HG03095 (cell line): ENCODE results near the gene MAU2.
A peak's percentile ranks its signal among the peaks of the same experiment; 100 is the strongest.

Experiments used
- ATAC-seq: cut with Tn5 transposase; IDR thresholded peaks from one replicate; pipeline ENCODE4 v1.9.1; 2021; ENCODE audit warnings: moderate library complexity; ENCODE audit not compliant: unreplicated experiment

Gene MAU2

GRCh38 chr19:19320361-19321140 lies at the start of gene MAU2, which contains the start of gene SUGP1:
Gene MAU2 (plus strand): TSS chr19:19320829. CDS start chr19:19320860, 31 bp downstream.
Gene SUGP1 (minus strand): TSS chr19:19320509. CDS start chr19:19320496, 13 bp downstream.
- peak; percentile 86 for ATAC-seq

GRCh38 chr19:19271828-19272599 lies 48.6 kb upstream of the MAU2 start:
- no peak for ATAC-seq

- ATAC-seq, result no peak
Measured at GRCh38 chr19:19274146-19274545, 46.5 kb upstream of the MAU2 start.

GRCh38 chr19:19274716-19275565 lies 45.7 kb upstream of the MAU2 start:
- no peak for ATAC-seq

- no peak for ATAC-seq
Measured at GRCh38 chr19:19276386-19276785, 44.2 kb upstream of the MAU2 start.

- no peak for ATAC-seq
Measured at GRCh38 chr19:19276851-19277250, 43.8 kb upstream of the MAU2 start.

- no peak for ATAC-seq
Measured at GRCh38 chr19:19278315-19278714, 42.3 kb upstream of the MAU2 start.

- ATAC-seq, result no peak
Measured at GRCh38 chr19:19279062-19279612, 41.5 kb upstream of the MAU2 start.

- no peak for ATAC-seq
Measured at GRCh38 chr19:19279853-19280252, 40.8 kb upstream of the MAU2 start.

- no peak for ATAC-seq
Measured at GRCh38 chr19:19280561-19280960, 40.1 kb upstream of the MAU2 start.

- no peak for ATAC-seq
Measured at GRCh38 chr19:19285686-19286085, 34.9 kb upstream of the MAU2 start.

GRCh38 chr19:19292607-19293006 lies 28.0 kb upstream of the MAU2 start:
- no peak for ATAC-seq

- no peak for ATAC-seq
Measured at GRCh38 chr19:19294914-19295313, 25.7 kb upstream of the MAU2 start.

- no peak for ATAC-seq
Measured at GRCh38 chr19:19296953-19297689, 23.5 kb upstream of the MAU2 start.

- no peak for ATAC-seq
Measured at GRCh38 chr19:19297759-19298158, 22.9 kb upstream of the MAU2 start.

- ATAC-seq, result no peak
Measured at GRCh38 chr19:19300613-19301012, 20.0 kb upstream of the MAU2 start.

- ATAC-seq, result no peak
Measured at GRCh38 chr19:19303411-19303810, 17.2 kb upstream of the MAU2 start.

- ATAC-seq, result no peak
Measured at GRCh38 chr19:19304186-19304965, 16.3 kb upstream of the MAU2 start.

- ATAC-seq, result no peak
Measured at GRCh38 chr19:19305066-19305465, 15.6 kb upstream of the MAU2 start.
